Left colon (tissue), 2 donors: Measurements from ENCODE around the gene LRRC27. TPM values are rescaled to one million over a fixed set of nuclear protein-coding genes. Genes with fewer than 3 reads are reported as not detected.
"Not testable (repeated sequence)": the region's sequence is repeated elsewhere in the genome, so short reads cannot be mapped to it uniquely, and the experiment has no call there.

Experiments used
- ATAC-seq: fragments of 200-7000 bp; cut with Tn5 transposase; one replicate; pipeline ENCODE4 v1.9.1; 2020; ENCODE audit warnings: mild to moderate bottlenecking, moderate library complexity
- DNase-seq, 2 donors: peaks; one replicate each; pipeline ENCODE4 v3.0.0-alpha.2; 2020
- intact Hi-C, 2 donors: fragments of 100-400 bp; cut with DNase I in 1 of 2; cut with micrococcal nuclease in 1 of 2; formaldehyde crosslinking; loops; one replicate each; pipeline versions ENCODE4 v1.11.2 to v1.14.0; 2022; cut with DNase I, micrococcal nuclease
- total RNA-seq, 2 donors: library from RNA; stranded (reverse); fragmentation: NEBNext Ultra II Directional; extraction: Animal tissue kit (Norgen Biotek cat#: 25700); gene quantifications; one replicate each; pipeline ENCODE4 v1.2.1, GENCODE V29; 2021
- donor health status: DM: no; HTN: no; CAD: no.
- donor health status: DM: yes; HTN: yes; CAD: no.

LRRC27 gene
- total RNA-seq, 2 donors from 2014 or later = 6.5 to 9.2 TPM

DNA sequence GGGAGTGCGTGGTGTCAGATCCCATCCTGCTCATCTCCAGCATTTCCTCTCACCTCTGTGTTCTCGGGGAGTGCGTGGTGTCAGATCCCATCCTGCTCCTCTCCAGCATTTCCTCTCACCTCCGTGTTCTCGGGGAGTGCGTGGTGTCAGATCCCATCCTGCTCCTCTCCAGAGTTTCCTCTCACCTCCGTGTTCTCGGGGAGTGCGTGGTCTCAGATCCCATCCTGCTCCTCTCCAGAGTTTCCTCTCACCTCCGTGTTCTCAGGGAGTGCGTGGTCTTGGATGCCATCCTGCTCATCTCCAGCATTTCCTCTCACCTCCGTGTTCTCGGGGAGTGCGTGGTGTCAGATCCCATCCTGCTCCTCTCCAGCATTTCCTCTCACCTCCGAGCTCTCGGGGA lies 47.0 kb downstream of the LRRC27 start:
- ATAC-seq, intact Hi-C loops, DNase-seq: not testable (repeated sequence)

GRCh38 chr10:132380986-132381385 lies 49.0 kb downstream of the LRRC27 start:
- peak in 1 of 2 donors; percentile 6 for DNase-seq
- ATAC-seq, intact Hi-C loops: not testable (repeated sequence)

GRCh38 chr10:132381741-132382140 lies 49.7 kb downstream of the LRRC27 start:
- DNase-seq = peak in 1 of 2 donors; percentile 3
- ATAC-seq = no peak
- intact Hi-C loops = no loop called here

GRCh38 chr10:132382231-132382922 lies 50.4 kb downstream of the LRRC27 start:
- DNase-seq = peak in 1 of 2 donors; percentile 16

DNA sequence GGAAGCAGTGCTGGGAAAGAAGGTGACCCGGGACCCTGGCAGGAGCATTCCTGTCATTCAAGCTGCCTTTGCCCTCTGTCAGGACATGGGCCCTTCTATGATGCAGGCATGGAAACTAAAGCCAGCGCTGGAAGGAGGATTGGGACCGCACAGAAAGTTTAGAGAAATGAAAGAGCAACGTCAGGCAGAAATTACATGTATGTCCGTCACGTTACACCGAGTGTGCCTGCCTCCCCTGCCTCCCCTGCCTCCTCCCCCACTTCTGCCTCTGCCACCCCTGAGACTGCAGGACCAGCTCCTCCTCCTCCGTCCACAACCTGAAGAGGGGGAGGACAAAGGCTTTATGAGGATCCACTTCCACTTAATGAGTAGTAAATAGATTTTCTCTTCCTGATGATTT lies 51.1 kb downstream of the LRRC27 start:
- intact Hi-C loops = no loop called here
- no peak for ATAC-seq
- DNase-seq = peak in 1 of 2 donors; percentile 23

More at GRCh38 chr10:132382231-132382922, 50.4 kb downstream of the LRRC27 start:
- intact Hi-C loops = no loop called here
- no peak for ATAC-seq

- ATAC-seq (no peak), DNase-seq (peak in 1 of 2 donors; percentile 22)
- intact Hi-C loops = no loop called here
Measured at GRCh38 chr10:132383751-132384196, 51.8 kb downstream of the LRRC27 start.

- intact Hi-C loops = no loop called here
- ATAC-seq (no peak), DNase-seq (peak in 1 of 2 donors; percentile 20)
Measured at GRCh38 chr10:132384618-132385388, 52.8 kb downstream of the LRRC27 start.

- no peak for ATAC-seq
- intact Hi-C loops = no loop called here
- DNase-seq = no peak
Measured at GRCh38 chr10:132385389-132385667, 53.3 kb downstream of the LRRC27 start.

GRCh38 chr10:132385721-132386418 lies 53.9 kb downstream of the LRRC27 start:
- intact Hi-C loops = no loop called here
- DNase-seq (peak in 1 of 2 donors; percentile 28), ATAC-seq (peak; percentile 28)

GRCh38 chr10:132386419-132386831 lies 54.4 kb downstream of the LRRC27 start:
- intact Hi-C loops = no loop called here
- ATAC-seq (no peak), DNase-seq (no peak)

DNA sequence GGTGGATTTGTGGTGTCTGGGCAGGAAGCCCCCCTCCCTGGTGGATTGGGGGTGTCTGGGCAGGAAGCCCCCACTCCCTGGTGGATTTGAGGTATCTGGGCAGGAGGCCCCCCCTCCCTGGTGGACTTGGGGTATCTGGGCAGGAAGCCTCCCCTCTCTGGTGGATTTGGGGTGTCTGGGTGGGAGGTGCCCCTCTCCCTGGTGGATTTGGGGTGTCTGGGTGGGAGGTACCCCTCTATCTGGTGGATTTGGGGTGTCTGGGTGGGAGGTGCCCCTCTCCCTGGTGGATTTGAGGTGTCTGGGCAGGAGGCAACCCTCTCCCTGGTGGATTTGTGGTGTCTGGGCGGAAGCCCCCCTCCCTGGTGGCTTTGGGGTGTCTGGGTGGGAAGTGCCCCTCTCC lies 54.9 kb downstream of the LRRC27 start:
- ATAC-seq, intact Hi-C loops: not testable (repeated sequence)
- peak in 1 of 2 donors; percentile 24 for DNase-seq

DNA sequence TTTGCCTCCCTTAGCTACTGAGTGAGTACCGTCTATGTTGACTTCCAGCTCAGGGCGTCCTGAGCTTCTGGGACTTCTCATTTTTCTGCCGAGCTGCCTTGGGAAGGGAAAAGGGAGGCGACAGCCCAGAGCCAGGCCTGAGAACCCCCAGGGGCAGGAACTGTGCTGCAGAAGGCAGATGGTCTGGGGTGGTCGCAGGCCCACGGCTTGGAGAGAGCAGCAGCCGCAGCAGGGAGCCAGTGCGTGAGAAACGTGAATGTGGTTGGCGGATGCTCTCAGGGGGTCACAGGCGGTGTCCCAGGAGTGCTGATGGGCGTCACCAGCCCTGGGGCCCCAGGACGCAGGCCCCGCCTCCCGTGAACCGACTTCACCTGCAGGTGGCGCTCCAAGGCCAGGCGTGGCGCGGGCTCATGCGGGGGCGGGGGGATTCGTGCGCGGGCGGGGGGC lies 55.8 kb downstream of the LRRC27 start:
- DNase-seq = peak; percentile 44 to 87
- intact Hi-C loops = no loop called here
- peak; percentile 68 for ATAC-seq

- ATAC-seq = peak; percentile 11
- intact Hi-C loops = no loop called here
- DNase-seq = peak; percentile 36 to 47
Measured at GRCh38 chr10:132388891-132389432, 57.0 kb downstream of the LRRC27 start.

DNA sequence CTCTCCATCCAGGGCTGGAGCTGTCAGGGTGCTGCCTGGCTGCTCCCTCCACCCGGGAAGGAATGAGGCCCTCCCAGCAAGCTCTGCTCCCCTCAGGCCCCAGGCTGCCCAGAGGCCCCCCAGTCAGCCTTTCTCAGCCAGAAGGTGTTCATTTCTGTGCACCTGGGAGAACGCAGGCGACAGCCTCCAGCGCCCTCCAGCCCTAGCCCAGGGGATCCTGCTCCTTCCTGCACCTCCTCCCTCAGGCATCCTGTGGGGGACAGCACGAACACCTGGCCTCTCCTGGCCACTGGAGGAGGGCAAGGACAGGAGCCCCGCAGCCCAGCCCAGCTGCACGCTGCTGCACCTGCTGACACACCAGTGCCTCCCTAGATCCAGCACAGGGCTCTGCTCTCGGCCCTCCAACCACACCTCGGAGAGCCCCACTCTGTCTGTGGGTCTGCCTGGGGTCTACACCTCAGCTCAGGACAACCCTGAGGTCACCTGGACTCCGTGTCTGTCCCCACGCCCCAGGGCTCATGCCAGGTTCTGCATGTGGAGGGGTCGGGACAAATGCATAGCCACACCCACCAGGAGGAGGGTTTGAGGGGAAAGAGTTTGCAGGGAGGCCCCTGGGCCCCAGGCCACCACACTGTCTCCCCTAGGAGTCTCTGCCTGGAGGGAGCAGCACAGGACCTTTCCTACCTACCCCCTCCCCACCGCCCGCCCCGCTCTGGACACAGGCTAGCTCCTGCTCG lies 57.6 kb downstream of the LRRC27 start:
- DNase-seq (peak; percentile 14 to 36), ATAC-seq (peak; percentile 34)
- intact Hi-C loops = loop anchor here (5.0 to 10.0 kb wide), 3 partner anchors 58 to 245 kb away; no protein-coding TSS in a partner anchor

DNA sequence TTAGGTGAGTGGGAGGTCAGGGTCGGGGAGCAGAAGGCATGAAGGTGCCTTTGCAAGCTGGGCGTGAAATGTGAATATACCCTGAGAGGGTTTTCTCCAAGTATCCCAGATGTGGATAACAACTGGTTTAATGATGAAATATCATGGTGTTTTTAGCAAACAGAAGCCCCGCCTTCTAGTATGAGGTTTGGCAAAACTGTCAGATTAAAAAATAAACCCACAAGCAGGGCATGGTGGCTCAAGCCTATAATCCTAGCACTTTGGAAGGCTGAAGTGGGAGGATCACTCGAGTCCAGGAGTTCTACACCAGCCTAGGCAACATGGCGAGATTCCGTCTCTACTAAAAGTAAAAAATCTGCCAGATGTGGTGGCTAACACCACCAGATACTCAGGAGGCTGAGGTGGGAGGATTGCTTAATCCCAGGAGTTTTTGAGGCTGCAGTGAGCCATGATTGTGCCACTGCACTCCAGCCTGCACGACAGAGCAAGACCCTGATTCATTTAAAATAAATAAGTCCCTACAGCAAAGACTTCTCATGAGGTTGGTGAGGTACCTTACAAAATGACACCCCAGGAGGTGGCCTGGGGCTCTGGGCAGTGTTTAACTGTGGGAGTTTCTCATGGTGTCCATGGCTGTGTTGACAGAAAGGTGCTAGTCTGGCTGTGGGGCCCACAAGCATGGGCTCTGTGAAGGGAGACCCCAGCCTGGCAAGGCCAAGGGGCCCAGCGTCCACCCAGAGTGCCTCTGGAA lies 58.4 kb downstream of the LRRC27 start:
- intact Hi-C loops = loop anchor here (5.0 to 10.0 kb wide), 3 partner anchors 57 to 244 kb away; no protein-coding TSS in a partner anchor
- no peak for ATAC-seq
- peak in 1 of 2 donors; percentile 2 for DNase-seq

DNA sequence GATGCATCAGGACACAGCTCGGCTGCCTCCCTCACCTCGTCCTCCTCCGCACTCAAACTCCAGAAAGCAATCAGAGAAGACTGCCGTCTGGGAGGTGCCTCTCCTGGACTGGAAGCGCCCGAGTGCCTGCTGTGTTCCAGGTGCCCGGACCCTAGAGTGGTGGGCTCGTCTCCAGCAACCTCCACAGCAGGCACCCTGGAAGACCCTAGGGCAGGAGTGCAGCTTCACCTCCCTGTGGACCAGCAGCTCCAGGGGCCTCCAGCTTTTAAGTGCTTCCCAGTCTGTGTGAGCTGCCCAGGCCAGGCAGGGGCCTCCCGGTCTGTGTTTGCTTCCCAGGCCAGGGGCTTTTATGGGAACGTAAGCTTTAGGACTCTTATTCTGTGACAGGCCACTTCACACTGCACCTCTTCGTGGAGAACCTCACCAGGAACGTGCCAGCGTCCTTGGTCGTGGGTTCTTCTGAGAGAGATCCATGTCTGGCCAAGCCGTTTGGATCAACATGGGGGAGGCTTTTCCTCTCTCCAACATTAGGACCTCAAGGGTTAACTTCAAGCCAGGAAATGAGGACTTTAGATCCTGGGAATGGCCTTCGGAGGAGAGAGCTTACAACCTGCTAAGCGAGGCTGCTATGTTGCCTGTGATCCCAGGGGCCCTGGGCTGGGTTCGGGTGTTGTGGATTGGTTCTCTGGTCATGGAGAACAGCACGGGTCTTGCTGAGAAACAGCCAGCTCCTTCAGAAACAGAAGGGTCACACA lies 59.1 kb downstream of the LRRC27 start:
- intact Hi-C loops = loop anchor here (5.0 to 10.0 kb wide), 3 partner anchors 56 to 244 kb away; no protein-coding TSS in a partner anchor
- ATAC-seq = no peak
- peak; percentile 7 to 22 for DNase-seq

DNA sequence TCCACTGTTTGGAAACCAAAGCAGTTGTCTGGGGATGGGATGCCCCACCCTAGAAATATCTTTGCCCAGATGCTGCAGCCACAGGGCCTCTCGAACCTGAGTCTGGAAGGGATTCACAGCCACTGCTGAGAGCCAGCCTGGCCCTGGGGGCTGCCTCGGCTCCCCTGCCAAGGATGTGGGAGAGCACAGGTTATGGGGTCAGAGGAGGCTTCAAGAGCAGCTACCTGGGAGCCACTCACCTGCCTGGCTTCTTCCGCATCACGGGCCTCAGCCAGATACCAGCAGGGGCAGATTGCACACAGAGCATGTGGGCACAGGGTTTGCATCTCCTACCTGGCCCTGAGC lies 59.7 kb downstream of the LRRC27 start:
- intact Hi-C loops = loop anchor here (5.0 to 10.0 kb wide), 3 partner anchors 56 to 243 kb away; no protein-coding TSS in a partner anchor
- DNase-seq (peak; percentile 4 to 21), ATAC-seq (no peak)
